Osteocyte (in vitro differentiated cells): ENCODE data around the gene IGFL1. TPM values are rescaled to one million over a fixed set of nuclear protein-coding genes. Genes with fewer than 3 reads are reported as not detected.

Experiments
- DNase-seq: peaks from one replicate; pipeline ENCODE4 v3.0.0; 2021; ENCODE audit warnings: mixed read lengths; ENCODE audit not compliant: unreplicated experiment; ENCODE audit errors: extremely low spot score
- H3K27ac Mint-ChIP-seq: one replicate; pipeline ENCODE4 v1.8.0; 2021; ENCODE audit warnings: mild to moderate bottlenecking, mixed read lengths; ENCODE audit not compliant: unreplicated experiment
- H3K27me3 Mint-ChIP-seq: one replicate; pipeline ENCODE4 v1.8.0; 2021; ENCODE audit warnings: mixed read lengths; ENCODE audit not compliant: unreplicated experiment
- H3K36me3 Mint-ChIP-seq: one replicate; pipeline ENCODE4 v1.8.0; 2021; ENCODE audit warnings: mixed read lengths; ENCODE audit not compliant: unreplicated experiment
- H3K4me1 Mint-ChIP-seq: one replicate; pipeline ENCODE4 v1.8.0; 2021; ENCODE audit warnings: mixed read lengths; ENCODE audit not compliant: unreplicated experiment
- H3K4me3 Mint-ChIP-seq: one replicate; pipeline ENCODE4 v1.8.0; 2021; ENCODE audit warnings: mild to moderate bottlenecking, moderate library complexity, mixed read lengths; ENCODE audit not compliant: unreplicated experiment
- H3K9me3 Mint-ChIP-seq: one replicate; pipeline ENCODE4 v1.8.0; 2021; ENCODE audit warnings: mixed read lengths; ENCODE audit not compliant: unreplicated experiment
- CTCF ChIP-seq: fragments of 200-600 bp; sonication (generic); IDR thresholded peaks from 2 replicates; pipeline ENCODE4 v1.5.0; 2021; ENCODE audit warnings: antibody characterized with exemption, mild to moderate bottlenecking, moderate library complexity
- total RNA-seq: library from RNA; stranded (reverse); gene quantifications from 2 replicates; pipeline ENCODE4 v1.2.1, GENCODE V29; 2021

IGFL1 gene
- total RNA-seq, 1 donor from 2014 or later: not detected

DNA sequence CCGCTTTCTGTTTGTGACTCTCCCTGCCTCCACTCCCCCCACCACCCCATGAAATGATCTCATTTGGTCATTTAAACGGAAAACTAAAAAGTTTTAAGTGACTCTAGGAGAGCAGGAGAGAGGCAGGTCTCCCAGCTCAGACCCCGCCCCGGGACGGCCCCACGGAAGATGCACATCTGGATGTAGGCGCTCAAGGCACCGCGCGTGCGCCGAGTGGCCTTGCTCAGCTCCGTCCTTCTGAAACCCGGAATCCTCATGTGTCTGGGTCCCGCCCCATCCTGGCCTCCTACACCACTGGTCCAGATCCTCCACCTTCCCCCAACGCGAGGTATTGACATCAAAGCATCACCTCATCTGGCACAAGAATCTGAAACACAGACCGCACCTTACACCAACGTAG lies 15.7 kb upstream of the IGFL1 start:
- H3K27me3 Mint-ChIP-seq: peaks cover 22% of the 10 kb centered on the region
- H3K4me1 Mint-ChIP-seq: peaks cover 33% of the 10 kb centered on the region
- DNase-seq: no peak
- no peaks in the 10 kb centered on the region for H3K36me3 Mint-ChIP-seq
- H3K9me3 Mint-ChIP-seq: no peaks in the 10 kb centered on the region
- H3K4me3 Mint-ChIP-seq: no peak overlapping the region
- no peak overlapping the region for H3K27ac Mint-ChIP-seq
- no peak for TF ChIP-seq CTCF

- Mint-ChIP-seq H3K36me3 (no peaks in the 10 kb centered on the region), H3K4me1 (peaks cover 18% of the 10 kb centered on the region), H3K9me3 (no peaks in the 10 kb centered on the region), H3K27me3 (peaks cover 22% of the 10 kb centered on the region), H3K27ac (no peak overlapping the region), H3K4me3 (no peak overlapping the region)
- no peak for TF ChIP-seq CTCF
- no peak for DNase-seq
These were observed 12.9 kb upstream of the IGFL1 start for GRCh38 chr19:46216612-46217011.

GRCh38 chr19:46217476-46217875 lies 12.1 kb upstream of the IGFL1 start:
- Mint-ChIP-seq H3K4me1 (peaks cover 18% of the 10 kb centered on the region), H3K27me3 (peaks cover 22% of the 10 kb centered on the region), H3K36me3 (no peaks in the 10 kb centered on the region), H3K27ac (no peak overlapping the region), H3K4me3 (no peak overlapping the region), H3K9me3 (no peaks in the 10 kb centered on the region)
- no peak for DNase-seq
- no peak for TF ChIP-seq CTCF

GRCh38 chr19:46218160-46218559 lies 11.4 kb upstream of the IGFL1 start:
- Mint-ChIP-seq H3K36me3 (no peaks in the 10 kb centered on the region), H3K9me3 (no peaks in the 10 kb centered on the region), H3K4me3 (no peak overlapping the region), H3K4me1 (peaks cover 15% of the 10 kb centered on the region), H3K27me3 (peaks cover 22% of the 10 kb centered on the region), H3K27ac (no peak overlapping the region)
- no peak for TF ChIP-seq CTCF
- DNase-seq: no peak

GRCh38 chr19:46220038-46220615 lies 9.4 kb upstream of the IGFL1 start:
- Mint-ChIP-seq H3K4me3 (no peak overlapping the region), H3K27ac (no peak overlapping the region), H3K36me3 (no peaks in the 10 kb centered on the region), H3K27me3 (peaks cover 18% of the 10 kb centered on the region), H3K9me3 (no peaks in the 10 kb centered on the region), H3K4me1 (peaks cover 25% of the 10 kb centered on the region)
- DNase-seq: no peak
- no peak for TF ChIP-seq CTCF
